Measurements from ENCODE around the gene FHOD3.

FHOD3 gene

GRCh38 chr18:36652503-36652902, 355.0 kb downstream of the FHOD3 start:
- H3K27ac Mint-ChIP-seq = no peak overlapping the region
- H3K4me1 Mint-ChIP-seq = no peaks in the 10 kb centered on the region
- peaks cover 4% of the 10 kb centered on the region for H3K9me3 Mint-ChIP-seq
- no peak overlapping the region for H3K4me3 Mint-ChIP-seq
- ATAC-seq (ENCODE audit: low read depth) = no peak
- no peak for DNase-seq (ENCODE audit: low spot score in 2 of 2)
- no peaks in the 10 kb centered on the region for H3K36me3 Mint-ChIP-seq
- peaks cover 7% of the 10 kb centered on the region for H3K27me3 Mint-ChIP-seq

- Mint-ChIP-seq H3K27me3 (peaks cover 4% of the 10 kb centered on the region), H3K4me1 (no peaks in the 10 kb centered on the region), H3K4me3 (no peak overlapping the region), H3K27ac (no peak overlapping the region), H3K36me3 (no peaks in the 10 kb centered on the region), H3K9me3 (peaks cover 4% of the 10 kb centered on the region)
- no peak for ATAC-seq (ENCODE audit: low read depth)
- no peak for DNase-seq (ENCODE audit: low spot score in 2 of 2)
These were observed 355.8 kb downstream of the FHOD3 start for GRCh38 chr18:36653141-36653869.

GRCh38 chr18:36653870-36654269, 356.4 kb downstream of the FHOD3 start:
- DNase-seq (ENCODE audit: low spot score in 2 of 2) = no peak
- ATAC-seq (ENCODE audit: low read depth) = no peak
- H3K4me3 Mint-ChIP-seq = no peak overlapping the region
- H3K27me3 Mint-ChIP-seq = peaks cover 4% of the 10 kb centered on the region
- no peaks in the 10 kb centered on the region for H3K36me3 Mint-ChIP-seq
- H3K9me3 Mint-ChIP-seq = peaks cover 4% of the 10 kb centered on the region
- no peak overlapping the region for H3K27ac Mint-ChIP-seq
- H3K4me1 Mint-ChIP-seq = no peaks in the 10 kb centered on the region

GRCh38 chr18:36655074-36655473, 357.6 kb downstream of the FHOD3 start:
- ATAC-seq (ENCODE audit: low read depth) (no peak), DNase-seq (ENCODE audit: low spot score in 2 of 2) (no peak)
- H3K27me3 Mint-ChIP-seq = peaks cover 3% of the 10 kb centered on the region
- H3K27ac Mint-ChIP-seq = no peak overlapping the region
- H3K4me3 Mint-ChIP-seq = no peak overlapping the region
- H3K4me1 Mint-ChIP-seq = no peaks in the 10 kb centered on the region
- H3K9me3 Mint-ChIP-seq = no peaks in the 10 kb centered on the region
- no peaks in the 10 kb centered on the region for H3K36me3 Mint-ChIP-seq

- Mint-ChIP-seq H3K27me3 (peaks cover 3% of the 10 kb centered on the region), H3K4me1 (no peaks in the 10 kb centered on the region), H3K36me3 (no peaks in the 10 kb centered on the region), H3K27ac (no peak overlapping the region), H3K9me3 (no peaks in the 10 kb centered on the region), H3K4me3 (no peak overlapping the region)
- ATAC-seq (ENCODE audit: low read depth) (no peak), DNase-seq (ENCODE audit: low spot score in 2 of 2) (no peak)
These were observed 358.4 kb downstream of the FHOD3 start for GRCh38 chr18:36655930-36656329.

- DNase-seq (ENCODE audit: low spot score in 2 of 2) (no peak), ATAC-seq (ENCODE audit: low read depth) (no peak)
- H3K4me3 Mint-ChIP-seq = no peak overlapping the region
- H3K9me3 Mint-ChIP-seq = no peaks in the 10 kb centered on the region
- no peaks in the 10 kb centered on the region for H3K36me3 Mint-ChIP-seq
- H3K27me3 Mint-ChIP-seq = peaks cover 3% of the 10 kb centered on the region
- H3K4me1 Mint-ChIP-seq = no peaks in the 10 kb centered on the region
- H3K27ac Mint-ChIP-seq = no peak overlapping the region
These were observed 361.1 kb downstream of the FHOD3 start for GRCh38 chr18:36658611-36659010.

GRCh38 chr18:36660311-36660710, 362.8 kb downstream of the FHOD3 start:
- no peak overlapping the region for H3K27ac Mint-ChIP-seq
- H3K4me1 Mint-ChIP-seq = no peaks in the 10 kb centered on the region
- H3K36me3 Mint-ChIP-seq = no peaks in the 10 kb centered on the region
- H3K4me3 Mint-ChIP-seq = no peak overlapping the region
- no peak for ATAC-seq (ENCODE audit: low read depth)
- no peaks in the 10 kb centered on the region for H3K9me3 Mint-ChIP-seq
- peaks cover 5% of the 10 kb centered on the region for H3K27me3 Mint-ChIP-seq
- DNase-seq (ENCODE audit: low spot score in 2 of 2) = no peak

- no peaks in the 10 kb centered on the region for H3K4me1 Mint-ChIP-seq
- H3K27ac Mint-ChIP-seq = no peak overlapping the region
- no peaks in the 10 kb centered on the region for H3K36me3 Mint-ChIP-seq
- H3K4me3 Mint-ChIP-seq = no peak overlapping the region
- ATAC-seq (ENCODE audit: low read depth) (no peak), DNase-seq (ENCODE audit: low spot score in 2 of 2) (no peak)
- peaks cover 5% of the 10 kb centered on the region for H3K27me3 Mint-ChIP-seq
- H3K9me3 Mint-ChIP-seq = no peaks in the 10 kb centered on the region
These were observed 364.5 kb downstream of the FHOD3 start for GRCh38 chr18:36661999-36662398.

GRCh38 chr18:36663312-36663711, 365.8 kb downstream of the FHOD3 start:
- no peak for DNase-seq (ENCODE audit: low spot score in 2 of 2)
- Mint-ChIP-seq H3K4me1 (no peaks in the 10 kb centered on the region), H3K4me3 (no peak overlapping the region), H3K36me3 (no peaks in the 10 kb centered on the region), H3K27ac (no peak overlapping the region), H3K9me3 (no peaks in the 10 kb centered on the region), H3K27me3 (peaks cover 3% of the 10 kb centered on the region)
- no peak for ATAC-seq (ENCODE audit: low read depth)

- H3K4me3 Mint-ChIP-seq = no peak overlapping the region
- H3K36me3 Mint-ChIP-seq = no peaks in the 10 kb centered on the region
- DNase-seq (ENCODE audit: low spot score in 2 of 2) (no peak), ATAC-seq (ENCODE audit: low read depth) (no peak)
- no peaks in the 10 kb centered on the region for H3K9me3 Mint-ChIP-seq
- H3K27me3 Mint-ChIP-seq = peaks cover 2% of the 10 kb centered on the region
- no peaks in the 10 kb centered on the region for H3K4me1 Mint-ChIP-seq
- no peak overlapping the region for H3K27ac Mint-ChIP-seq
These were observed 368.4 kb downstream of the FHOD3 start for GRCh38 chr18:36665952-36666351.

- Mint-ChIP-seq H3K4me1 (peaks cover under 1% of the 10 kb centered on the region), H3K27me3 (peaks cover 6% of the 10 kb centered on the region), H3K4me3 (no peak overlapping the region), H3K27ac (no peak overlapping the region), H3K9me3 (no peaks in the 10 kb centered on the region), H3K36me3 (no peaks in the 10 kb centered on the region)
- DNase-seq (ENCODE audit: low spot score in 2 of 2) (no peak), ATAC-seq (ENCODE audit: low read depth) (no peak)
These were observed 370.3 kb downstream of the FHOD3 start for GRCh38 chr18:36667811-36668210.

- peaks cover 3% of the 10 kb centered on the region for H3K4me1 Mint-ChIP-seq
- H3K27ac Mint-ChIP-seq = no peak overlapping the region
- DNase-seq (ENCODE audit: low spot score in 2 of 2) (no peak), ATAC-seq (ENCODE audit: low read depth) (no peak)
- no peaks in the 10 kb centered on the region for H3K36me3 Mint-ChIP-seq
- no peak overlapping the region for H3K4me3 Mint-ChIP-seq
- H3K27me3 Mint-ChIP-seq = peaks cover 6% of the 10 kb centered on the region
- H3K9me3 Mint-ChIP-seq = no peaks in the 10 kb centered on the region
These were observed 370.8 kb downstream of the FHOD3 start for GRCh38 chr18:36668349-36668748.

- Mint-ChIP-seq H3K27ac (no peak overlapping the region), H3K4me1 (peaks cover 3% of the 10 kb centered on the region), H3K4me3 (no peak overlapping the region), H3K36me3 (no peaks in the 10 kb centered on the region), H3K27me3 (peaks cover 4% of the 10 kb centered on the region), H3K9me3 (no peaks in the 10 kb centered on the region)
- ATAC-seq (ENCODE audit: low read depth) (peak; percentile 38), DNase-seq (ENCODE audit: low spot score in 2 of 2) (no peak)
These were observed 375.2 kb downstream of the FHOD3 start for GRCh38 chr18:36672437-36673344.

- H3K4me3 Mint-ChIP-seq = no peak overlapping the region
- H3K27ac Mint-ChIP-seq = no peak overlapping the region
- H3K9me3 Mint-ChIP-seq = no peaks in the 10 kb centered on the region
- no peak for DNase-seq (ENCODE audit: low spot score in 2 of 2)
- H3K4me1 Mint-ChIP-seq = peaks cover 3% of the 10 kb centered on the region
- no peak for ATAC-seq (ENCODE audit: low read depth)
- H3K27me3 Mint-ChIP-seq = peaks cover 4% of the 10 kb centered on the region
- H3K36me3 Mint-ChIP-seq = no peaks in the 10 kb centered on the region
These were observed 375.9 kb downstream of the FHOD3 start for GRCh38 chr18:36673452-36673851.
